Measurements from ENCODE around the gene MIA2.

Gene MIA2

DNA sequence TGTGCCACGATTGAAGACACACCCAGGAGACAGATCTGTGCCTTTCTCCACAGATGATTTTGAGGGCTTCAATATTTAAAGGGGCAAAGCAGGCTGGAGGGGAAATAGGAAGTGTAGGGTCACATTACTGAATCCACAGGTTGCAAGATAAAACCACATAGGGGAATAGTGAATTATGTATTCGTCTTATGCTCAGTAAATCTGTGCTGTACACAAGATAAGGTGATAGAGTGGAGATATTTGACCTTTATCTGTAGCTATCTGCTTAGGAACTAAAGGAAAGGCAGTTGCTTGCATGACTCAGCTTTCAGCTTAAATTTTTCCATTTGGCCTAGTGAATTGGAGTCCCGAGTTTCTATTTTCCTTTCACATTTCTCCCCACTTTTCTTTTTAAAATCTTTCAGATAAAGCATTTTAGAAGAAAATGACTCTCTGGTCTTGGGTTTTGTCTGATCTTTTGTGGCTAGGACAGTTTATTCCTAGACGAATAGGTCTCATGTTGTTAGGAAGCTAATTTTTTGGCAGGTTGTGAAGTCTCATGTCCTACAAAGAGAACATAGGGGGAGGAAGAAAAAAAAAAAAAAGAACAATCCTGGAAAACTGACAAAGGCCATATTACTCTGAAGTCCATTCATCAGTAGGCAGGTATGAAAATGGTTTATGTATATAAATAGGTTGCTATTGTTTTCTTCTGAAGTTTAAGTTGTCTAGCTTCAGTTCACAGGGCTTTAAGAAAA lies 143.1 kb downstream of the MIA2 start:
- Histone ChIP-seq H3K36me3 (ENCODE audit: control insufficient read depth, low read length) (no peaks in the 10 kb centered on the region), H3K4me2 (ENCODE audit: low read length) (no peak overlapping the region), H3K9me3 (ENCODE audit: control insufficient read depth, insufficient read depth, low read length) (no peaks in the 10 kb centered on the region), H3K27me3 (ENCODE audit: control insufficient read depth, low read length) (no peaks in the 10 kb centered on the region), H3F3A (ENCODE audit: control insufficient read depth, insufficient read depth) (no peaks in the 10 kb centered on the region), H3K4me1 (ENCODE audit: control insufficient read depth, low read length) (peaks cover 3% of the 10 kb centered on the region; the same call in 1 of the 2 replicates), H3K9me2 (replicated peaks; ENCODE audit: control insufficient read depth, low read length) (no peaks in the 10 kb centered on the region), H3K79me2 (ENCODE audit: control insufficient read depth, low read length) (no peaks in the 10 kb centered on the region), H4K20me1 (ENCODE audit: control insufficient read depth, insufficient read depth, low read depth, low read length) (no peaks in the 10 kb centered on the region), H3K27ac (ENCODE audit: low read depth, low read length) (no peak overlapping the region), H3K4me3 (ENCODE audit: low read length) (no peak overlapping the region)
- TF ChIP-seq, protein P1, sequence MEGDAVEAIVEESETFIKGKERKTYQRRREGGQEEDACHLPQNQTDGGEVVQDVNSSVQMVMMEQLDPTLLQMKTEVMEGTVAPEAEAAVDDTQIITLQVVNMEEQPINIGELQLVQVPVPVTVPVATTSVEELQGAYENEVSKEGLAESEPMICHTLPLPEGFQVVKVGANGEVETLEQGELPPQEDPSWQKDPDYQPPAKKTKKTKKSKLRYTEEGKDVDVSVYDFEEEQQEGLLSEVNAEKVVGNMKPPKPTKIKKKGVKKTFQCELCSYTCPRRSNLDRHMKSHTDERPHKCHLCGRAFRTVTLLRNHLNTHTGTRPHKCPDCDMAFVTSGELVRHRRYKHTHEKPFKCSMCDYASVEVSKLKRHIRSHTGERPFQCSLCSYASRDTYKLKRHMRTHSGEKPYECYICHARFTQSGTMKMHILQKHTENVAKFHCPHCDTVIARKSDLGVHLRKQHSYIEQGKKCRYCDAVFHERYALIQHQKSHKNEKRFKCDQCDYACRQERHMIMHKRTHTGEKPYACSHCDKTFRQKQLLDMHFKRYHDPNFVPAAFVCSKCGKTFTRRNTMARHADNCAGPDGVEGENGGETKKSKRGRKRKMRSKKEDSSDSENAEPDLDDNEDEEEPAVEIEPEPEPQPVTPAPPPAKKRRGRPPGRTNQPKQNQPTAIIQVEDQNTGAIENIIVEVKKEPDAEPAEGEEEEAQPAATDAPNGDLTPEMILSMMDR (IDR thresholded peaks at IDR 0.05; ENCODE audit: low read depth, low read length, poor library complexity, severe bottlenecking): no peak
- no peak for TF ChIP-seq EZH2phosphoT487 (IDR thresholded peaks at IDR 0.05; ENCODE audit: borderline replicate concordance, low read length)

DNA sequence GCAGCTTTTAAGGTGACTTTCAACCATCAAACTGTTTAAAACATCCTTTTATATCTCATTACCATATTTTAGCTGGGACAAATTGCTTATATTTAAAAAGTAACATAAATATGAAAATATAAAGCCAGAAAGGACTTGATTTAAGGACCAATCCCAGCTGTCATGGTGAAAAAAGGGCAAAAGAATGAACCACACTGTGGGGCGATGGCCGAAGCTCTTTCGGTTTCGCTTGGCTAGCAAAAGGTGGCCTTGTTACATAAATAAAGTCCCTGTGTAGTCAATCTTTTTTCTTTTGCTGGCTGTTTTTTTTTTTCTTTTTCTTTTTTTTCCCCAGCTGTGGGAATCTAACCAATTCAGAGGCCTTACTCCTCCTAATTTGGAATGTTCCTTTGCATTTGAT lies 147.7 kb downstream of the MIA2 start:
- TF ChIP-seq, protein P1 (IDR thresholded peaks at IDR 0.05; ENCODE audit: low read depth, low read length, poor library complexity, severe bottlenecking): no peak
- no peak for TF ChIP-seq EZH2phosphoT487 (IDR thresholded peaks at IDR 0.05; ENCODE audit: borderline replicate concordance, low read length)
- Histone ChIP-seq H3K4me3 (ENCODE audit: low read length) (no peak overlapping the region), H3F3A (ENCODE audit: control insufficient read depth, insufficient read depth) (no peaks in the 10 kb centered on the region), H3K4me2 (ENCODE audit: low read length) (no peak overlapping the region), H3K9me3 (ENCODE audit: control insufficient read depth, insufficient read depth, low read length) (no peaks in the 10 kb centered on the region), H3K9me2 (replicated peaks; ENCODE audit: control insufficient read depth, low read length) (no peaks in the 10 kb centered on the region), H3K4me1 (ENCODE audit: control insufficient read depth, low read length) (peaks cover 3% of the 10 kb centered on the region; the same call in 1 of the 2 replicates), H3K27me3 (ENCODE audit: control insufficient read depth, low read length) (no peaks in the 10 kb centered on the region), H3K36me3 (ENCODE audit: control insufficient read depth, low read length) (no peaks in the 10 kb centered on the region), H3K79me2 (ENCODE audit: control insufficient read depth, low read length) (no peaks in the 10 kb centered on the region), H3K27ac (ENCODE audit: low read depth, low read length) (no peak overlapping the region), H4K20me1 (ENCODE audit: control insufficient read depth, insufficient read depth, low read depth, low read length) (no peaks in the 10 kb centered on the region)

DNA sequence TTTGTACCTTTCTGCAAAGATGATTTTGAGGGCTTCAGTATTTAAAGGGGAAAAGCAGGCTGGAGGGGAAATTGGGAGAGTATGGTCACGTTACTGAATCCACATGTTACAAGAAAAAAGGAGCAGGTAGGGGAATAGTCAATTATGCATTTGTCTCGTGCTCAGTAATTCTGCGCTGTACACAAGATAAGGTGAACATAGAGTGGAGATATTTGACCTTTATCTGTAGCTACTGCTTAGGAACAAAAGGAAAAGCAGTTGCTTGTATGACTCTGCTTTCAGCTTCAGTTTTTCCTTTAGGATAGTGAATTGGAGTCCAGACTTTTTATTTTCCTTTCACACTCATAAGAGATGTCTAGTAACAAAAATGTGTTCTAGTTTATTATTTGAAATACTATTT lies 148.7 kb downstream of the MIA2 start:
- Histone ChIP-seq H3K36me3 (ENCODE audit: control insufficient read depth, low read length) (no peaks in the 10 kb centered on the region), H3K27me3 (ENCODE audit: control insufficient read depth, low read length) (no peaks in the 10 kb centered on the region), H3K27ac (ENCODE audit: low read depth, low read length) (no peak overlapping the region)

More for the DNA sequence above, 148.7 kb downstream of the MIA2 start:
- Histone ChIP-seq H3F3A (ENCODE audit: control insufficient read depth, insufficient read depth) (no peaks in the 10 kb centered on the region), H3K9me3 (ENCODE audit: control insufficient read depth, insufficient read depth, low read length) (no peaks in the 10 kb centered on the region), H3K79me2 (ENCODE audit: control insufficient read depth, low read length) (no peaks in the 10 kb centered on the region), H3K4me1 (ENCODE audit: control insufficient read depth, low read length) (no peaks in the 10 kb centered on the region), H3K4me3 (ENCODE audit: low read length) (no peak overlapping the region), H4K20me1 (ENCODE audit: control insufficient read depth, insufficient read depth, low read depth, low read length) (no peaks in the 10 kb centered on the region), H3K9me2 (replicated peaks; ENCODE audit: control insufficient read depth, low read length) (no peaks in the 10 kb centered on the region), H3K4me2 (ENCODE audit: low read length) (no peak overlapping the region)
- TF ChIP-seq EZH2phosphoT487 (IDR thresholded peaks at IDR 0.05; ENCODE audit: borderline replicate concordance, low read length): no peak
- TF ChIP-seq, protein P1 (IDR thresholded peaks at IDR 0.05; ENCODE audit: low read depth, low read length, poor library complexity, severe bottlenecking): no peak
